Measurements from ENCODE around the gene ARHGAP40.

Gene ARHGAP40

DNA sequence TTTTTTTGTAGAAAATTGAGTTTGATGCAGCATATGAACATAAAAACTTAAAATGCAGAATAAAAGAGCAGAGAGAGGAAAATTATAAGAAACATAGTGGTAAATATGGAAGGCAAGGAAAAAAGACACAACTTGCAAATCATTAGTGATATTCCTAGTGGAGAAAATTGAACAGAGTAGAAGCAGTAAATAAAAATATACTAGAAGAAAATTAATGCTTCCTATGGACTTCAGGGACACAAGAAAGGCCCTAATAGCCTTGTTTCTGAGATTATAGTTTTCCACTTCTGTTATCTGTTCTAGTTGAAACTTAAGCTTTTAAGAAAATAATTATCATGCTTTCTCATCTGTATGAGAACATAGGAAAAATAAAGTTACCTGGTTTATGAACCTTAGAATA lies 46.2 kb upstream of the ARHGAP40 start (continued):
- TF ChIP-seq ZNF114 (tag by site-specific recombination; IDR thresholded peaks at IDR 0.05) (no peak), GLIS1 (tag by site-specific recombination; IDR thresholded peaks at IDR 0.05) (no peak), TCF7L2 (IDR thresholded peaks at IDR 0.05; ENCODE audit: borderline replicate concordance, low read depth, low read length) (no peak), ZNF404 (tag by site-specific recombination; IDR thresholded peaks at IDR 0.05) (no peak), ZNF510 (tag by site-specific recombination; IDR thresholded peaks at IDR 0.05; ENCODE audit: insufficient replicate concordance) (no peak), ZNF473 (tag by site-specific recombination; IDR thresholded peaks at IDR 0.05) (no peak), ZNF350 (tag by site-specific recombination; IDR thresholded peaks at IDR 0.05) (no peak), ZIC2 (tag by site-specific recombination; IDR thresholded peaks at IDR 0.05) (no peak), SP3 (tag by site-specific recombination; IDR thresholded peaks at IDR 0.05) (no peak), ZNF138 (tag by site-specific recombination; IDR thresholded peaks at IDR 0.05; ENCODE audit: borderline replicate concordance) (no peak), ZSCAN23 (tag by site-specific recombination; IDR thresholded peaks at IDR 0.05) (no peak), ZNF837 (tag by site-specific recombination; IDR thresholded peaks at IDR 0.05) (no peak)
- TF ChIP-seq, protein P1, sequence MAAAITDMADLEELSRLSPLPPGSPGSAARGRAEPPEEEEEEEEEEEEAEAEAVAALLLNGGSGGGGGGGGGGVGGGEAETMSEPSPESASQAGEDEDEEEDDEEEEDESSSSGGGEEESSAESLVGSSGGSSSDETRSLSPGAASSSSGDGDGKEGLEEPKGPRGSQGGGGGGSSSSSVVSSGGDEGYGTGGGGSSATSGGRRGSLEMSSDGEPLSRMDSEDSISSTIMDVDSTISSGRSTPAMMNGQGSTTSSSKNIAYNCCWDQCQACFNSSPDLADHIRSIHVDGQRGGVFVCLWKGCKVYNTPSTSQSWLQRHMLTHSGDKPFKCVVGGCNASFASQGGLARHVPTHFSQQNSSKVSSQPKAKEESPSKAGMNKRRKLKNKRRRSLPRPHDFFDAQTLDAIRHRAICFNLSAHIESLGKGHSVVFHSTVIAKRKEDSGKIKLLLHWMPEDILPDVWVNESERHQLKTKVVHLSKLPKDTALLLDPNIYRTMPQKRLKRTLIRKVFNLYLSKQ (tag by site-specific recombination; IDR thresholded peaks at IDR 0.05; ENCODE audit: borderline replicate concordance), result no peak
- TF ChIP-seq, protein P2, sequence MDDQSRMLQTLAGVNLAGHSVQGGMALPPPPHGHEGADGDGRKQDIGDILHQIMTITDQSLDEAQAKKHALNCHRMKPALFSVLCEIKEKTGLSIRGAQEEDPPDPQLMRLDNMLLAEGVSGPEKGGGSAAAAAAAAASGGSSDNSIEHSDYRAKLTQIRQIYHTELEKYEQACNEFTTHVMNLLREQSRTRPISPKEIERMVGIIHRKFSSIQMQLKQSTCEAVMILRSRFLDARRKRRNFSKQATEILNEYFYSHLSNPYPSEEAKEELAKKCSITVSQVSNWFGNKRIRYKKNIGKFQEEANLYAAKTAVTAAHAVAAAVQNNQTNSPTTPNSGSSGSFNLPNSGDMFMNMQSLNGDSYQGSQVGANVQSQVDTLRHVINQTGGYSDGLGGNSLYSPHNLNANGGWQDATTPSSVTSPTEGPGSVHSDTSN (CRISPR knock-in tag; IDR thresholded peaks at IDR 0.05), result no peak
- TF ChIP-seq, protein P3, sequence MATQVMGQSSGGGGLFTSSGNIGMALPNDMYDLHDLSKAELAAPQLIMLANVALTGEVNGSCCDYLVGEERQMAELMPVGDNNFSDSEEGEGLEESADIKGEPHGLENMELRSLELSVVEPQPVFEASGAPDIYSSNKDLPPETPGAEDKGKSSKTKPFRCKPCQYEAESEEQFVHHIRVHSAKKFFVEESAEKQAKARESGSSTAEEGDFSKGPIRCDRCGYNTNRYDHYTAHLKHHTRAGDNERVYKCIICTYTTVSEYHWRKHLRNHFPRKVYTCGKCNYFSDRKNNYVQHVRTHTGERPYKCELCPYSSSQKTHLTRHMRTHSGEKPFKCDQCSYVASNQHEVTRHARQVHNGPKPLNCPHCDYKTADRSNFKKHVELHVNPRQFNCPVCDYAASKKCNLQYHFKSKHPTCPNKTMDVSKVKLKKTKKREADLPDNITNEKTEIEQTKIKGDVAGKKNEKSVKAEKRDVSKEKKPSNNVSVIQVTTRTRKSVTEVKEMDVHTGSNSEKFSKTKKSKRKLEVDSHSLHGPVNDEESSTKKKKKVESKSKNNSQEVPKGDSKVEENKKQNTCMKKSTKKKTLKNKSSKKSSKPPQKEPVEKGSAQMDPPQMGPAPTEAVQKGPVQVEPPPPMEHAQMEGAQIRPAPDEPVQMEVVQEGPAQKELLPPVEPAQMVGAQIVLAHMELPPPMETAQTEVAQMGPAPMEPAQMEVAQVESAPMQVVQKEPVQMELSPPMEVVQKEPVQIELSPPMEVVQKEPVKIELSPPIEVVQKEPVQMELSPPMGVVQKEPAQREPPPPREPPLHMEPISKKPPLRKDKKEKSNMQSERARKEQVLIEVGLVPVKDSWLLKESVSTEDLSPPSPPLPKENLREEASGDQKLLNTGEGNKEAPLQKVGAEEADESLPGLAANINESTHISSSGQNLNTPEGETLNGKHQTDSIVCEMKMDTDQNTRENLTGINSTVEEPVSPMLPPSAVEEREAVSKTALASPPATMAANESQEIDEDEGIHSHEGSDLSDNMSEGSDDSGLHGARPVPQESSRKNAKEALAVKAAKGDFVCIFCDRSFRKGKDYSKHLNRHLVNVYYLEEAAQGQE (tag by site-specific recombination; IDR thresholded peaks at IDR 0.05), result no peak

DNA sequence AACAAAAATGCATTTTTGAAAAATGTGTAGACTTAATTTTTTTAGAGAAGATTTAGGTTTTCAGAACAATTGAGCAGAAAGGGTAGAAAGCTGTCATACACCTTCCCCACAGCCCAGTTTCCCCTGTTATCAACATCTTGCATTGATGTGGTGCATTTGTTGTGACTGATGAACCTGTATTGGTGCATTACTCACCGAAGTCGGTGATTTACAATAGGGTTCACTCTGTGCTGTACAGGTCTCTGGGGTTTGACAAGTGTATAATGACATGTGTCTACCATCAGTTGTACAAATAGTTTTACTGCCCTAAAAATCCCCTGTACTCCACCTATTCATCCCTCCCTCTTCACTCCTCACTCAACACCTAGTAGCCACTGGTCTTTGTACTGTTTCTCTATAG lies 44.4 kb upstream of the ARHGAP40 start:
- Histone ChIP-seq H3K27ac (ENCODE audit: extremely low read depth, low read depth, low read length) (no peak overlapping the region), H3K4me3 (ENCODE audit: low read depth, low read length) (no peak overlapping the region), H3K9me3 (ENCODE audit: control insufficient read depth, insufficient read depth, low read depth, low read length) (no peaks in the 10 kb centered on the region), H3K36me3 (ENCODE audit: control insufficient read depth in 2 of 2, insufficient read depth in 1 of 2, low read length in 2 of 2) (peaks cover 26 to 79% of the 10 kb centered on the region in 2 experiments), H3K4me1 (ENCODE audit: control insufficient read depth, insufficient read depth, low read length) (no peaks in the 10 kb centered on the region)
- ChIA-PET CTCF (interaction anchor here (0.6 kb wide), 1 partner anchor 84 kb away, joined by 3 read pairs; the partner anchor contains the start of gene RALGAPB), POLR2A (no interaction called here)
- TF ChIP-seq, protein P4, sequence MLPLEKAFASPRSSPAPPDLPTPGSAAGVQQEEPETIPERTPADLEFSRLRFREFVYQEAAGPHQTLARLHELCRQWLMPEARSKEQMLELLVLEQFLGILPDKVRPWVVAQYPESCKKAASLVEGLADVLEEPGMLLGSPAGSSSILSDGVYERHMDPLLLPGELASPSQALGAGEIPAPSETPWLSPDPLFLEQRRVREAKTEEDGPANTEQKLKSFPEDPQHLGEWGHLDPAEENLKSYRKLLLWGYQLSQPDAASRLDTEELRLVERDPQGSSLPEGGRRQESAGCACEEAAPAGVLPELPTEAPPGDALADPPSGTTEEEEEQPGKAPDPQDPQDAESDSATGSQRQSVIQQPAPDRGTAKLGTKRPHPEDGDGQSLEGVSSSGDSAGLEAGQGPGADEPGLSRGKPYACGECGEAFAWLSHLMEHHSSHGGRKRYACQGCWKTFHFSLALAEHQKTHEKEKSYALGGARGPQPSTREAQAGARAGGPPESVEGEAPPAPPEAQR (tag by site-specific recombination; IDR thresholded peaks at IDR 0.05), result no peak
- TF ChIP-seq ZNF302 (tag by site-specific recombination; IDR thresholded peaks at IDR 0.05; ENCODE audit: low read depth) (no peak), ZNF76 (tag by site-specific recombination; IDR thresholded peaks at IDR 0.05; ENCODE audit: borderline replicate concordance, low read depth) (no peak), ZNF792 (tag by site-specific recombination; IDR thresholded peaks at IDR 0.05) (no peak), ZNF768 (tag by site-specific recombination; IDR thresholded peaks at IDR 0.05) (no peak)
